ENCODE results near the gene VWF.

Gene VWF

GRCh38 chr12:5915511-5915910 lies 209.0 kb downstream of the VWF start:
- DNase-seq = no peak
- intact Hi-C loops (cut with DNase I) = no loop called here

DNA sequence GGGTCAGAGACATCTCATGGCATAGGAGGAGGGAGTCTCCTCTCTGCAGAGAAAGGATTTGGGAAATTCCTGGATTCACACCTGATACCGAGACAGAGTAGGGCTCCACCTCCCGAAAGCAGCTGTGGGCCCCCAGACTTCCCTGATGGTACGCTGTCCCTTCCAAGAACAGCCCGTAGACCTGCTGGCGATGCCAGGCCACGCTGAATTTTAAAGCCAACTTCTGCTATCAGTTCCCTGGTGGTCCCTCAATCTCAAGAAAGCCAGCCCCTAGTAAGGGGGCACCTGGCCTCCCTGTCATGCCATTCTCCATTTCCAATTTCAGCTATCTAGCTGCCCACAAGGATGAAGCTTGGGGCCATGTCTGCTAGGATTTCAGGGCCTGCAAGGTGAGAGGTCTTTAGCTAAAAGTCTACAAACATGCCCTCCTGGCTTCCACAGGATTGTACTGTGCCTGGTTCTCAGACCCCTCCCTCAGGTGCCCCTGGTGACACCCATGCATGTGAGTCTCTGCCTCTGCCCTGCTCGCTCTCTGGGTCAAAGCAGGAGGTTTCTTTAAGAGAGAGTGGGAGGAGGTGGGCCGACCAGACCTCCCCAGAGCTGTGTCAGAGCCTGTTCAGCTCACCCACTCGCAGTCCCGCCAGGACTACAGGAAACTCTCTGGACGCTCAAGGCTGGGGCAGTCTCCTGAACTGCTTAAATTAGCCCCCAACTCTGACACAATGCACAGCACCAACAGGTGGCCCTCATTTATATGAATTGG lies 209.9 kb downstream of the VWF start:
- intact Hi-C loops (cut with DNase I) = no loop called here
- DNase-seq = no peak

DNA sequence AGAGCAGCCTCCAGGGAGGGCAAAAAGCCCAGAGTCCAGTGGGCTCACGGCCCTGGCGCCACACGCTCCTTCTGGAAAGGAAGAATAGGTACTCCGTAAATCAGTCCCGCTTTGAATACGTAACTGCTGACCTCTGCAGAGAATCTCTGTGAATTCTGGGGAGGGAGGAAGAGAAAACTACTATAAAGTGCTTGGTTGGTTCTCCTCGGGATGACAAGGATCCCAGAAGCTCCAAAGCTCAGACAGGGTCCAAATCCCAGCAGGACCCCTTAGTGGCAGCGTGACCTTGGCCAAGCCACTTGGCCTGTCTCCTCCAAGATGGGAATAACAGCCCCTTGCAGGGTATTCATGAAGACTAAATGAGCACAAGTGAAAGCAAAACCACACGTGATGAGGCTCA lies 211.1 kb downstream of the VWF start:
- DNase-seq = peak in 1 of 42 donors; percentile 18
- intact Hi-C loops (cut with DNase I) = no loop called here

DNA sequence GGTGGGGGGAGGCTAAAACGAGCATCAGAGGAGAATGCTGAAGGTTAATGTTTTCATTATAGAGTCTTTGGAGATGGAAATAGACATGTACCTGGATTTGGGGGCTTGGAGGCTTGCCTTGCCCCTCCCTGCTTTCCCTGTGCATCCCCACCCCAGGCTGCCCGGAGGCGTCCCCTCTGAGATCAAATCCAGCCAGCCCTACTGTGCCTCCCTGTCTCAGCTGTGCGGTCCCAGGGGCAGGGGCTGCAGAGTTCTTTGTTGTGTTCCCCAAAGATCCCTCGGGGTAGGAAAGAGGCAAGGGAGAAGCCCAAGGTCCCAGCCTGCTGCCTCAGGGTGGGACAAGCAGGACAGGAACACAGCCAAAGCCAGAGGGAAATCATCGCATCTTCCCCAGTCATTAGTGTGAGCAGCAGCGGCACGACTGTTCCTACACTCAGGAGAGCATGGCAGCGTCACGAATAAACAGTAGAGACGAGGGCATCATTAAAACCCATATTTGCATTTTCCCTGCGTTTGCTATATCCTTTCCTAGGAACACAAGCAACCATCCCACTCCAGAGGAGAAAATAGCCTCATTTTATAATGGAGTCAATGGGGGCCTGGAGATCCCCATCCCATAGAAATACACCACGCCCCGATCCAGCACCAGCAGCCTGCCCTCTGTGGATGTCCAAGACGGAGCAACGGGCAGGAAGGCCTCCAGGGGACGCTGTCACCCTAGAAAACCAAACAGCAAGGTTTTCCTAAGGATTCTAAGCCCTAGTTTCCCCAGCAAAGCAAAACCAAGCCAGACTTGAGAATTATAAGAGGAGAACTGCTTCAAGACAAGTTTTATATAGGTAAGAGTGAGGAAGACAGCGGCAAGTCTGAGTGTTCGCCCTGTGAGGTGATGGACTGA lies 211.8 kb downstream of the VWF start:
- DNase-seq = peak in 2 of 42 donors; percentile 19 to 29
- intact Hi-C loops (cut with DNase I) = no loop called here

GRCh38 chr12:5912011-5912410 lies 212.5 kb downstream of the VWF start:
- DNase-seq = peak in 1 of 42 donors; percentile 6
- intact Hi-C loops (cut with DNase I) = no loop called here

- peak in 2 of 42 donors; percentile 18 to 25 for DNase-seq
- intact Hi-C loops (cut with DNase I) = no loop called here
Measured at GRCh38 chr12:5910790-5911548, 213.5 kb downstream of the VWF start.

DNA sequence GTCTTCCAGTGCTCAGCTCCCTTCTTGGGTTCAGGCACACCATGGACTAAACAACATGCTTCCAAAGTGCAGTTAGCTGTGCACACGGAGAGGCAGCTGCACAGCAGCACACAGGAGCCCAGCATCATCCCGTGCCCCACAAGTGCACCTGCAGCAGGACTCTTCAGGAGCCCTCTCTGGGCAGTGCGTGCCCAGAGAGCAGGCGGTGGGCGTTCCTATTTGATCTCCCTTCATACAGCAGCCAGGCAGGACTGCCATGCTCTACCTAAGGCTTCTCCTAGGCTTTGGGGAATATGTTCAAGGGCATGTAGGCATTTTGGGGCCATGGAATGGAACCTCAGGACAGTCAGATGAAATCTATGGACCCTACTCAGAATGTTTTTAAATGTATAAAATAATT lies 214.9 kb downstream of the VWF start:
- intact Hi-C loops (cut with DNase I) = no loop called here
- DNase-seq = peak in 1 of 42 donors; percentile 24

DNA sequence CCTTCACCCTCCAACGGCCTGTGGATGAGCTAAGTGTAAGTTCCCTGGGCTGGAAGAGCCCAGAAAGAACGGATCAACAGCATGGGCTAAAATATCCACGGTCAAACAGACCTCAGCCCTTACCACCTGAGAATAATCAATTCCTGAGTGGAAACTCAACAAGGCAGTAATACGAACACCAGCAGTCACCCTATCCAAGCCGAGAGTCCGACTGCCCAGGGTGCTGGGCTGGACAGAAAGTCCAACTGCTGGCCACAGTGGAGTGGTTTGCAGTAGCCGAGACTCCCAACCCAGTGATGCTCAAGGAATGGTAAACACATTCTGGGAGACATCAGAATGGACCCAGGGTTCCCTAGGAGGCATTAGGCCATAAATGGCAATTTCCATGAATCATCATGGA lies 216.2 kb downstream of the VWF start:
- intact Hi-C loops (cut with DNase I) = no loop called here
- peak in 2 of 42 donors; percentile 9 to 15 for DNase-seq

GRCh38 chr12:5907807-5908206 lies 216.7 kb downstream of the VWF start:
- peak in 1 of 42 donors; percentile 34 for DNase-seq
- intact Hi-C loops (cut with DNase I) = no loop called here

DNA sequence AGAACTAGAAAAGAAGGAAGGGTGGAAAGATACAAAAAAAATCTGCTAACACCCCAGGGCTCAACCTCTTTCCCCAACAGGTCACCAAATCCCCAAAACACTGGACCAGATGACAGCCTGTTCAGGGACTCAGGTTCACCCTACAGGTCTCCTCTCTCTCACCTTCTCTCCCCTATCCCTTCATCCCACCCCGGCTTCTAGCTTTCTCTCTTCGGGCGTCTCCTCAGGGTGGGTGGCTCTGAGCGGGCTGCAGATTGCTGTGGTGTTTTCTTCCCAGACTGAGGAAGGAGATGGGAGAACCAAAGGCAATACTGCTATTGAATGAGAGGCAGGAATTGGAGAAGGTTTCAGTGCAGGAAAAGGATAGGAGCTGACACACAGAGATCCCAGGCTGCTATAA lies 218.7 kb downstream of the VWF start:
- intact Hi-C loops (cut with DNase I) = no loop called here
- DNase-seq = peak in 1 of 42 donors; percentile 7

- intact Hi-C loops (cut with DNase I) = no loop called here
- DNase-seq = peak in 2 of 42 donors; percentile 10 to 18
Measured at GRCh38 chr12:5904969-5905368, 219.5 kb downstream of the VWF start.

DNA sequence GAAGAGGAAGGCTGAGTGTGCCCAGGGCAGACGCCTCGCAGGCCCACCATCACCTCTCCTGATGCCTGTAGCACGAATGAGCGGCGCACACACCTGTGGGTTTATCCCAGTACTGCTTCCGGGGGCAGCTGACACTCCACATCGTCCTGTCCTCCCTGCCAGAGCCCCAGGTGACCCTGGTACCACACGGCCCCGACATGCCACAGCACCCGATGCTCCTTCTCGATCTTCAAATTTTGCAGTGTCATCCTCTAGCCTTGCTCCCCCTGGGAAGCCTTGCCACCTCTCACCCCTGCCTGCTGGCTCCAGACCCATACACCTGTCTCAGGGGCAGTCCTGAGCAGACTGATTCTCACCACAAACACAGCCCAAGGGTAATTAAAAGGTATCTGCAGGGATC lies 220.0 kb downstream of the VWF start:
- peak in 2 of 42 donors; percentile 2 to 25 for DNase-seq
- intact Hi-C loops (cut with DNase I) = no loop called here

GRCh38 chr12:5902736-5903135 lies 221.7 kb downstream of the VWF start:
- intact Hi-C loops (cut with DNase I) = no loop called here

DNA sequence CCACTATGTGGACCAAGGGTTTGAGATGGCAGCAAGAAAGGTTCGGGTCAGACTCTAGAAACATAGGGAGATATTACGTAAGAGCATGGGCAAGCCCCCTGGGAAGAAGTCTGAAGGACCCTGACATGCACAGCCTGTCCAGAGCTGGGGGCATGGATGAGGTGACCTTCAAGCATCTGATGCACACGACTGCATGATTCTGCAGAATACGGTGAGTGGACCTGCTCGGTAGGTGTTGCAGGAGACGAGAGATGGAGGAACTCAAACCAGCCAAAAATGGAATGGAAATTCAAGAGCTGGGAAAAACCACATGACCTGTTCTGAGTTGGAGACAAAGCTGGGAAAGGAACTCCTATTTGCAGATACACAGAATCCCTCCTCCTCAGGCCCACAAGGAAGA lies 223.1 kb downstream of the VWF start:
- DNase-seq = no peak
- intact Hi-C loops (cut with DNase I) = no loop called here

More at GRCh38 chr12:5902736-5903135, 221.7 kb downstream of the VWF start:
- no peak for DNase-seq

DNA sequence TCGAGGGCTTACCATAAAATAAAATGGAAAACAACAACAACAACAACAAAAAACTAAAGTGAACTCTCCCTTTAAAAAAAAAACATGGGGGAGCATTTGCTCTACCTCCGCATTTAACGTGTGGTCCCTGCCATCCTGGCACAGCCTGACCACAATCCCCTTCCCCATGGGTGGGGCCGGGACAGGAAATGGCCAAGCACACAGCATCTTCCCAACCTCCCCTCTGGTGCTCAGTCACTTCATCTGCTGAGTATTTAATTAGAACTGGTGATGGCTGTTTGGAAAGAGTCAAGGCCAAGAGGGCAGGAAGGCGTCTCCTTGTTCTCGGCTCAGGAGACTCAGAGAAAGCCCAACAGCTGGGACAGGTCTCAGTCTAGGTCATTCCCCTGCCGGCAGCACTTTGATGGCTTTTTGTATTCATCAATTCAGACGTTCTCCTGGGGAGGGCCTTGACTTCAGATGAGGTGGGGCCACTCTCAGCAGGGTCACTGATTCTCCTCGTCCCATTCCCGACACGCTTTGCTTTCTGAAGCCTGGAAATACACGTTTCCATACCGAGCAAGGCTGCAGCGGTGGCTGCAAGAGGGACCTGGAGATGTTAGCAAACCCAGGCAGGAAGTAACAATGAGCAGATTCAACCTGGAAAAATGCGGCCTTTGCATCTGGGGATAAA lies 223.8 kb downstream of the VWF start:
- intact Hi-C loops (cut with DNase I) = no loop called here
- DNase-seq = no peak

- intact Hi-C loops (cut with DNase I) = no loop called here
- DNase-seq = no peak
Measured at GRCh38 chr12:5900076-5900475, 224.4 kb downstream of the VWF start.

DNA sequence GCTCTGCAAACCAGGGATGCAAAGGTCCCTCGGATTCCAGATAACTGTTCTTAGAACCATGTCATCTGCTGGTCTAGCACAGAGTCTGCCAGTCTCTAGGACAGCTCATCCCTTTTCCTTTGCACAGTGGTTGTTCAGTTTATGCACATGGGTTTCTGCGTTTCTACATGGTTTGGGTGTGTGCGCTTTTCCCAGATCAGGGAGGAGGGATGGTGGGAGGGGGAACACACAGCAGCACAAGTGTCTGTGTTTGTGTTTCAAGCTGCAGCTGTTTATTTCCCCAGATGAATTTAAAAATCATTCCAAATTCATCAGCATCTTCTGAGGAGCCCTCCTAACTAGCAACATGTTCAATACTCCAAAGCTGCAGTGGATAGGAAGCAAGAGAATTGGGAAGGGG lies 224.8 kb downstream of the VWF start:
- no peak for DNase-seq
- intact Hi-C loops (cut with DNase I) = no loop called here

GRCh38 chr12:5898874-5899273 lies 225.6 kb downstream of the VWF start:
- intact Hi-C loops (cut with DNase I) = no loop called here

More at GRCh38 chr12:5898874-5899273, 225.6 kb downstream of the VWF start:
- DNase-seq = no peak
